Mucosa of gallbladder (tissue), 1 donor: Measurements from ENCODE around the gene MSI2. TPM values are rescaled to one million over a fixed set of nuclear protein-coding genes. Genes with fewer than 3 reads are reported as not detected.

ENCODE experiments used
- DNase-seq: peaks from one replicate; pipeline ENCODE4 v3.0.0-alpha.2; 2020; ENCODE audit warnings: low spot score
- total RNA-seq: library from RNA; stranded (reverse); gene quantifications from one replicate; pipeline ENCODE4 v1.2.1, GENCODE V29; 2021
- donor health status: DM: no; HTN: no; CAD: no.

Gene MSI2
- total RNA-seq, 1 donor from 2014 or later: 133 TPM

GRCh38 chr17:57538736-57539456 is 282.6 kb downstream of the MSI2 start:
- DNase-seq: no peak

DNA sequence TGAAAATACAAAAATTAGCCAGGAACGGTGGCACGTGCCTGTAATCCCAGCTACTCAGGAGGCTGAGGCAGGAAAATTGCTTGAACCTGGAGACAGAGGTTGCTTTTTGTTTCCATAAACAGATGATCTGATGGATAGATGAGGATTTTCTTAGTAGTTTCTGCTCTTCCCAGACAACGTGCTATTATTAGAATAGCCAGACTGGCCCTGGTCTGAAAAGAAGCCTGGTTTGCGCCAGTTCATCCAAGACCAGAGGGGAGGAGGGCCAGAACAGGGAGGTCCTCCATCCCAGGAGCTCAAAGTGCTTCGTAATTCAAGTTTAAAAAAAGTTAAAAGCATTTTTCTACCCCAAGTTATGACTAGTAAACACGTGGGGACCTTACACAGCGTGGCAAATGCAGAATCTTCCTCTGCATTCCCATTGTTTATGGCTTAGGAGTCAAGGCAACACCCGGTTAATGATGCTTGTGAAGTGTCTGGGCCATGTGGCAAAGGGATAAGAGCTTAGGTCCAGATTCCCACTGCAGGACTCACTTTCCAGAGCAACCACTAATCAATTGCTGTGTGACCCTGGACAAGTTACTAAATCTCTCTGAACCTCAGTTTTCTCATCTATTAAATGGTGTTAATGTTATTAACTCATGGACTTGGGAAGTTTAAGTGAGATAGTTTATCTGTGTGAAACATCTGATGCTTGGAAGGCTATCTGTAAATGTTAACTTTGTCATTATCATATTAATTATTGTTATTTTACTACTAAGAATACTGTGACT is 283.4 kb downstream of the MSI2 start:
- DNase-seq: no peak

DNA sequence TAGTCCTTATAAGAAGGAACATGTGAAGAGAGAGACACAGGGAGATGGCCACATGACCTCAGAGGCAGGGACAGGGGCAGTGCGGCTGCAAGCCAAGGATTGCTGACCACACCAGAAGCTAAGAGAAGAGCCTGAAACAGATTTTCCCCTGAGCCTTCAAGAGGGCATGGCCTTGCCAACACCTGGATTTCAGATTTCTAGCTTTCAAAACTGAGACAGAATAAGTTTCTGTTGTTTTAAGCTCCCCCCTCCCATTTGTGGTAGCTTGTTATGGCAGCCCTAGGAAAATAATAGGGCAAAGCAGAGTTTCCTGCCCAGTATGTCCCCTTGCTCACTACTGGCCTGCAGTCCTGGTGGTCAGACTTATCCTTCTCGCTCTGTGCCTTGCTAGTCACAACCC is 284.3 kb downstream of the MSI2 start:
- DNase-seq: no peak

GRCh38 chr17:57541049-57541448 is 284.7 kb downstream of the MSI2 start:
- no peak for DNase-seq

DNA sequence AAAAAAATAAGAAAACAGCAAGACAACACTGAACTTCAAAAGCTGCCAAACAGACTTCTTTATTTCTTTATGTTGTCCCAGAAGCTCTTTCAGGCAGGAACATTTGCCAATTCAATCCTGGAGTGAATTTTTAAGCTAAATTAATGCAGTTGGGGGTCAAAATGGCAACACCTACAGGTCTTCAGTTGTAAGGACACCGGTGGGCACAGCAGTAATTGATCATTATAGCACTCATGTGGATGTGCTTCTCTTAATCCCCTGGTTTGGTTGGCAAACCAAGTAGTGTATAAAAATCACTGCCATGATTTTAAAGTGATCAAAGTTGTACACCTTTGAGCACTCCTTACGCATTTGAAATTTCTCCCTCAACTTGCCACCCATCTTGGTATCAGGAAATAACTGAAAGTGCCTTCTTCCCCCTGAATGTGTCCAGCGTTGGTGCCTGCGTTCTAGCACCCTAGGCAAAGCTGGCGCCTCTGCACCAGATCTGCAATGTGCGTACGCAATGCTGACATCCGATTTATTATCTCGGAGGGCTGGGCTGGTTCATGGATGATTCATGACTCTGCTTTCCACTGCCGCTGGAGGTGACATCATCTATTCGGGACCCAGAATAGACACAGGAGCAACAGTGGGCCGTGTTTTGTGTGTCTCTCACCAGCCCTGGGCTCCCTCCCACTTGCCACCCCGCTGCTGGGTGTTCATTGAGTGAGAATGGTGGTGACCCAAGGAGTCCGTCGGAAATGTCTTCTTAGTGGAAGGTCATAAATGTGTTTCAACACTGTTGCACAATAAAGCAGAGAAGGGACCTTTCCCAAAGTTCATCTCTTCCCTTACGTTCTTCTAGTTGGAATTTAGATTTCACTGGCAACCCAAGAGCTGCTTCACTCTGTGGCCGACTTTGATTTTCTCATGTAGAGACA is 285.4 kb downstream of the MSI2 start:
- peak; percentile 49 for DNase-seq

GRCh38 chr17:57542510-57542909 is 286.2 kb downstream of the MSI2 start:
- no peak for DNase-seq

DNA sequence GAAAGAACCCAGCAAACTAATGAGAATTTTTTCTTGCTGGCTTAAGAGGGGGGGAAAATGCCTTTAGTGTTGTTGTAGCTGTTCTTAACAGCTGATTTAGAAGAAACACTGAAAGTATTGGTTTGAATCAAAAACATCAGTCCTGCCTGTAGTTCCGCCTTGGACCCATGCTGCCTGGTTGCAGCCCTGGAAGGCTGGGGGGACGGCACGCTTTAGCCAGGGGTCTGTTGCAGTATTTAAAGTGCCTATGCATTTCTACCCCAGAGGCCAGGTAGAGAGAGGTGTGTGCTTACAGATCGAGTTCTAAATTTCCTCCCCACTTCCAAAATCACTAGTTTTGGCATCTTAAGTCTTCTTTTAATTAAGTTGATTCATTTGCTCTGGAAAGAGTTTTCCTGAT is 286.9 kb downstream of the MSI2 start:
- no peak for DNase-seq

GRCh38 chr17:57544401-57544800 is 288.1 kb downstream of the MSI2 start:
- DNase-seq: no peak

- no peak for DNase-seq
These were observed 288.6 kb downstream of the MSI2 start for GRCh38 chr17:57544834-57545463.

GRCh38 chr17:57545731-57546342 is 289.5 kb downstream of the MSI2 start:
- DNase-seq: no peak

DNA sequence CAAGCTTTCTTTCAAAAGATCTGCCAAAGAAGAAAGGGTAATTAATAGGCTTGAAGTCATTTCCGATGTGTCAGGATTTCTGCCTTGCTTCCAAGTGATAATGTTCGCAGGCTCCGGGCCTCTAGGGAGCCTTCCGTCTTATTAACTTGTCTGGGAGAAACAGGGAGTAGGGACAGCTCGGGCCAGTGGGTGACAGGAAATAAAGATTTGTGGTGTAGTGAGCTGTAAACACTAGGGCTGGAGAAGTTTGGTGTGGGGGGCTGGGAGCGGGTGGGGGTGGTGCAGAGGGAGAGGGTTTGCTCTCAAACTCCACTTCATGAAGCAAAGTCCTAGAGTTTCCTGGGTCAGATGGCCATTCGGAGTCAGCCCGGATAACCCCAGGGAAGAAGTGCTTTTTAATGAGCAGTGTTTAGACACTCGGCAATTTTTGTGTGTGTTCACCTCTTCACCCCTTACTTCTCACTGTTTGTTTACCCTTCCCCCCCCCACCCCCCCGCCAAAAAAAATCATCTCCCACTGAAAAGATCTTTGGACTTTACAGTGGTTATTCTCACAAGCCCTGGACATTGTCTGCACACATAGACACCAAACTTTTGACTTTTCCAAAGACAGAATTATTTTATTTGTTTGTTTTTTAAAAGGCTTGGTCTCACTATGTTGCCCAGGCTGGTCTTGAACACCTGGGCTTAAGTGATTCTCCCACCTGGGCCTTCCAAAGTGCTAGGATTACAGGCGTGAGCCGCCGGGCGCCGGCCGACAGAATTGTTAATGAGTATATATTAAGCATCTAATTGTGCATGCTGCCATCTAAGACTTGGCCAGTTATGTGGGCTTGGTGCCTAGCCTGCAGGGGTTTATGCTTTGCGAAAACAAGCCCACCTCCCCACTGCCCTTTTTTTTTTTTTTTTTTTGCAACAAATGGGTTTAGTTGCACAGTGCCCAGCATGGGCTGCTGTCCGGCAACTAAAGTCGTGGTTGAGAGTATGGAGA is 292.4 kb downstream of the MSI2 start:
- no peak for DNase-seq

- no peak for DNase-seq
These were observed 293.1 kb downstream of the MSI2 start for GRCh38 chr17:57549468-57549867.

GRCh38 chr17:57550016-57550415 is 293.7 kb downstream of the MSI2 start:
- DNase-seq: no peak

DNA sequence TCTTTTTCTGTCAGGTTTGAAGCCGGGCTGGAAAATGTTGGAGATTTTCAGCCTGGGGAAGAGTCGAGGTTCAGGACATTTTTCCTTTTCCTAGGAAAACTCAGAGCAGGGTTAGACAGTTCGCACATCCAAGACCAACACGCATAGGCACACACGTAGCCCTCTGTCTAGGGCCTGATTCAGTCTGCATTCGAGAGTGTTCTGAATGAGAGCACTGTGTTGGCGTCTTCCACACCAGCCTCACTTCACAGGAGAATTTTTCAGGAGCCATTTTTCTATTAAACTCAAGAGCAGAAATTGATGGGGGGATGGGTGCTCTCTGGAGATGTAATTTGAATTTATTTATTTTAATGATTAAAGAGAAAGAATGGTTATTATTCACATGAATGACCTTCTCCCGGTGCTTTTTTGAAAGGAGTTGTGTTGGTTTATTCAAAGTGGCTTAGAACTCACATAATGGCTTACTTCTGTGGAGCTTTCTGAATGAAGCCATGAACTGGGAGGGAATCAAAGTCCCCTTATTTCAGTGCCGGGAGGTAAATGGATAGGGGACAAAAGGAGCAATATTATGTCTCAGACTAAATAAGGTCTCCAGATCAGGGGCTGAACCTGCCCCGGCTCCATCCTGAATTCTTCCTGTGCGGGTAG is 294.5 kb downstream of the MSI2 start:
- no peak for DNase-seq

GRCh38 chr17:57551321-57552079 is 295.2 kb downstream of the MSI2 start:
- DNase-seq: no peak

- DNase-seq: no peak
These were observed 295.8 kb downstream of the MSI2 start for GRCh38 chr17:57552114-57552624.

- no peak for DNase-seq
These were observed 297.2 kb downstream of the MSI2 start for GRCh38 chr17:57553526-57553925.

DNA sequence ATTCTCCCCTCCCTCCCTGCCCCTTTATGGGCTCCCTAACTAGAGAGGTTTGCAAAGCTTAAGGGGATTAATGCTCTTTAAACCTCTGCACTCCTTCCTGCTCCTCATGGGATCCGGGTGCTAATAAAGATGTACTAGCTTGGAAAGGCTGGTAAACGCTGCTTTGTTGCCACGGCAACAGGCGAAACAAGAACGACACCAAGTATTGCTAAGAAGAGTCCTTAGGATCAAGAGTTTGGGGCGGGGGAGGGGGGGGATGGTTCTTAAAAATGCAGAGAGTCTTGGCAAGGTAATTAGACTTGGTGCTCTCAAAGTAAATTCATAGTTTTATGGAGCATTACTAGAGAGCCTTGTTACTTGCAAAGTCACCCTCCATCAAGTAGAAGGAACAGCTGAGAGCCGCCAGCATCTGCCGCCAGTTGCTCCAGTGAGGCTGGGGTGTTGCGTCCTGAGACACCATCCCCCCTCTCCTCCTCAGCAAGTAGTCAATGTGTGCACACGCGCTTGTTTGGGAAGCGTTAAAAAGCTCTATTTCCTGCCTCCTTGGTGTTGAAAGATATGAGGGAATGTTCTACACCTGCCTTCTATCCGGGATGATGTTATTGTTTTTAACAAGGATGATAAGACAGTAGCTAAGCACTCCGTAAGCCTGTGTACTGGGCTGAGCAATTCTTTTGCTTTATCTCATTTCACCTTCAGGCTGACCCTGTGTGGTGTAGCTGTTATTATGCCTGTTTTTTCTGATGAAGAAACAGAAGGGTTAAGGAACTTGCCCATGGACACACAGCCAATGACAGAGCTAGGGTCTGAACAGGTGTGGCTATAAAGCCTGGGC is 297.9 kb downstream of the MSI2 start:
- DNase-seq: no peak
